CD4-positive, alpha-beta T cell (primary cell): Measurements from ENCODE around the gene ZSWIM1. TPM values are rescaled to one million over a fixed set of nuclear protein-coding genes. Genes with fewer than 3 reads are reported as not detected.

Source experiments
- ATAC-seq: fragments of 200-7000 bp; cut with Tn5 transposase; one replicate; pipeline ENCODE4 v1.10.0; 2022; ENCODE audit warnings: mild to moderate bottlenecking; ENCODE audit not compliant: poor library complexity
- CTCF ChIA-PET: fragments of 350-600 bp; sonication (Branson Sonifier 250); formaldehyde crosslinking; loops from one replicate; lab custom pipeline; 2021; ENCODE audit warnings: antibody characterized with exemption, inconsistent platforms; lab: Charles Lee
- POLR2A ChIA-PET: fragments of 350-600 bp; sonication (Branson Sonifier 250); formaldehyde crosslinking; loops from one replicate; lab custom pipeline; 2021; ENCODE audit warnings: antibody characterized with exemption, inconsistent platforms; lab: Charles Lee
- DNase-seq, 14 experiments: peaks; one replicate each; pipeline ENCODE4 v3.0.0-alpha.2; 2013 to 2020; ENCODE audit warnings: mixed read lengths in 2 of 14
- H3K27ac ChIP-seq, 2 donors: one replicate each; pipeline versions ENCODE4 v1.5.1 to v1.7.0; 2013; ENCODE audit warnings: low read length in 2 of 2, low read depth in 1 of 2, mild to moderate bottlenecking in 1 of 2
- H3K27me3 ChIP-seq, 2 experiments: 1 replicate in 1 of 2; 2 replicates in 1 of 2; pipeline versions ENCODE4 v1.6.1 to v1.7.0; 2013; ENCODE audit warnings: low read length in 2 of 2, control low read depth in 1 of 2, mild to moderate bottlenecking in 1 of 2, moderate library complexity in 1 of 2; ENCODE audit not compliant: insufficient read depth in 2 of 2, control insufficient read depth in 1 of 2
- H3K36me3 ChIP-seq: one replicate; pipeline ENCODE4 v1.6.1; 2013; ENCODE audit warnings: low read length, control low read depth; ENCODE audit not compliant: insufficient read depth
- H3K4me1 ChIP-seq: one replicate; pipeline ENCODE4 v1.6.1; 2013; ENCODE audit warnings: low read length, control low read depth; ENCODE audit not compliant: insufficient read depth
- H3K4me3 ChIP-seq: one replicate; pipeline ENCODE4 v1.5.1; 2013; ENCODE audit warnings: mild to moderate bottlenecking, low read length, moderate library complexity
- H3K9me3 ChIP-seq, 2 experiments: 1 replicate in 1 of 2; 2 replicates in 1 of 2; pipeline versions ENCODE4 v1.6.1 to v1.7.0; 2013; ENCODE audit warnings: low read length in 2 of 2, mild to moderate bottlenecking in 2 of 2, control low read depth in 1 of 2, moderate library complexity in 1 of 2; ENCODE audit not compliant: control insufficient read depth in 1 of 2, insufficient read depth in 1 of 2
- H3K27ac Mint-ChIP-seq: one replicate; pipeline ENCODE4 v1.8.0; 2020; ENCODE audit warnings: mixed read lengths
- H3K27me3 Mint-ChIP-seq: one replicate; pipeline ENCODE4 v1.8.0; 2021; ENCODE audit warnings: mixed read lengths
- H3K36me3 Mint-ChIP-seq: one replicate; pipeline ENCODE4 v1.8.0; 2021; ENCODE audit warnings: low read depth, mixed read lengths
- H3K4me1 Mint-ChIP-seq: one replicate; pipeline ENCODE4 v1.8.0; 2021; ENCODE audit warnings: low read depth, mixed read lengths
- H3K4me3 Mint-ChIP-seq: one replicate; pipeline ENCODE4 v1.8.0; 2020; ENCODE audit warnings: mild to moderate bottlenecking, mixed read lengths
- H3K9me3 Mint-ChIP-seq: one replicate; pipeline ENCODE4 v1.8.0; 2020; ENCODE audit warnings: mixed read lengths
- CTCF ChIP-seq: fragments of 200-600 bp; IDR thresholded peaks from one replicate; pipeline ENCODE4 v1.8.0; 2022; ENCODE audit warnings: antibody characterized with exemption, mild to moderate bottlenecking
- intact Hi-C, 2 experiments: fragments of 100-400 bp; cut with DNase I in 1 of 2; cut with micrococcal nuclease in 1 of 2; formaldehyde crosslinking; loops; one replicate each; pipeline versions ENCODE4 v1.15.1 to v1.9.0; 2023 to 2025; cut with DNase I, micrococcal nuclease
- total RNA-seq, 174 experiments: library from RNA in 2 of 174; stranded (reverse) in 2 of 174; gene quantifications; one replicate each; pipeline ENCODE4 v1.2.3 and lab custom pipeline; 2021 to 2026

Gene ZSWIM1
- total RNA-seq, 2 experiments from 2014 or later, result 9.3 to 10.7 TPM

- no peaks in the 10 kb centered on the region for H3K9me3 ChIP-seq
- H3K9me3 Mint-ChIP-seq, result no peaks in the 10 kb centered on the region
- H3K27me3 ChIP-seq, result peaks cover 0 to 3% of the 10 kb centered on the region in 2 experiments
- no peaks in the 10 kb centered on the region for H3K36me3 ChIP-seq
- H3K4me1 Mint-ChIP-seq, result peaks cover 4% of the 10 kb centered on the region
- H3K4me3 ChIP-seq, result no peak overlapping the region
- H3K27ac Mint-ChIP-seq, result no peak overlapping the region
- H3K27me3 Mint-ChIP-seq, result peaks cover 24% of the 10 kb centered on the region
- no peaks in the 10 kb centered on the region for H3K36me3 Mint-ChIP-seq
- no peak overlapping the region for H3K27ac ChIP-seq
- ATAC-seq, result no peak
- intact Hi-C loops, result no loop called here
- ChIA-PET CTCF (interaction anchor here (0.7 kb wide), 1 partner anchor 28 kb away, joined by 3 read pairs; no protein-coding TSS in a partner anchor), POLR2A (interaction anchor here (2.9 kb wide), 1 partner anchor 13 kb away, joined by 11 read pairs; the partner anchor contains the start of gene PCIF1)
- no peak overlapping the region for H3K4me3 Mint-ChIP-seq
- no peak for DNase-seq
- no peak for TF ChIP-seq CTCF
- peaks cover 3% of the 10 kb centered on the region for H3K4me1 ChIP-seq
These were observed 40.5 kb downstream of the ZSWIM1 start for GRCh38 chr20:45921337-45922189.

GRCh38 chr20:45924391-45925261 lies 43.6 kb downstream of the ZSWIM1 start:
- CTCF ChIA-PET, result interaction anchor here (0.7 kb wide), 1 partner anchor 126 kb away, joined by 3 read pairs; no protein-coding TSS in a partner anchor
- no peak for ATAC-seq
- peaks cover 7% of the 10 kb centered on the region for H3K27me3 Mint-ChIP-seq

More at GRCh38 chr20:45924391-45925261, 43.6 kb downstream of the ZSWIM1 start:
- H3K27ac ChIP-seq, result no peak overlapping the region
- no peak overlapping the region for H3K4me3 ChIP-seq
- Mint-ChIP-seq H3K9me3 (no peaks in the 10 kb centered on the region), H3K27ac (no peak overlapping the region), H3K4me1 (peaks cover 4% of the 10 kb centered on the region), H3K36me3 (no peaks in the 10 kb centered on the region), H3K4me3 (no peak overlapping the region)
- POLR2A ChIA-PET, result interaction anchor here (2.4 to 3.3 kb wide), 2 partner anchors 10 to 34 kb away, joined by 6 to 20 read pairs; partner anchors contain the start of genes CTSA, NEURL2 and PCIF1
- H3K27me3 ChIP-seq, result no peaks in the 10 kb centered on the region
- no peak for TF ChIP-seq CTCF
- H3K4me1 ChIP-seq, result peaks cover 3% of the 10 kb centered on the region
- H3K9me3 ChIP-seq, result no peaks in the 10 kb centered on the region
- DNase-seq, result no peak
- no peaks in the 10 kb centered on the region for H3K36me3 ChIP-seq
- intact Hi-C loops, result no loop called here
